GM03348 (cell line): ENCODE data around the gene EP300.

ENCODE experiments used
- DNase-seq: peaks from one replicate; pipeline ENCODE4 v3.0.0; 2012; ENCODE audit warnings: low spot score

Gene EP300

GRCh38 chr22:41206719-41207118 lies 114.3 kb downstream of the EP300 start:
- no peak for DNase-seq

GRCh38 chr22:41215409-41215808 lies 123.0 kb downstream of the EP300 start:
- no peak for DNase-seq

GRCh38 chr22:41215926-41216325 lies 123.5 kb downstream of the EP300 start:
- no peak for DNase-seq

GRCh38 chr22:41216984-41217383 lies 124.6 kb downstream of the EP300 start:
- no peak for DNase-seq

- peak; percentile 82 for DNase-seq
Observed at GRCh38 chr22:41217553-41218157, 125.3 kb downstream of the EP300 start.

GRCh38 chr22:41222846-41223507 lies 130.6 kb downstream of the EP300 start:
- no peak for DNase-seq

GRCh38 chr22:41223535-41223934 lies 131.1 kb downstream of the EP300 start:
- no peak for DNase-seq

- DNase-seq: no peak
Observed at GRCh38 chr22:41226723-41227655, 134.6 kb downstream of the EP300 start.

GRCh38 chr22:41229215-41229614 lies 136.8 kb downstream of the EP300 start:
- DNase-seq: no peak
